MCF 10A (cell line): Measurements from ENCODE around the gene S100A2. TPM values are rescaled to one million over a fixed set of nuclear protein-coding genes. Genes with fewer than 3 reads are reported as not detected.

ENCODE experiments used
- BruUV-seq: library from RNA; stranded (reverse); fragments of 400-500 nt; replicated peaks from 2 replicates; lab custom pipeline; 2021; lab: Mats Ljungman, UMichigan
- CTCF ChIA-PET: fragments of 300-600 bp; sonication (Branson Sonifier 250); formaldehyde crosslinking; extraction: SDS; loops from one replicate; lab custom pipeline; 2021; ENCODE audit warnings: antibody characterized with exemption, inconsistent platforms; lab: Yijun Ruan, JAX
- POLR2A ChIA-PET: fragments of 300-600, 350-650 bp; sonication (Branson Sonifier 250); formaldehyde crosslinking; extraction: SDS; loops from one replicate; lab custom pipeline; 2020; ENCODE audit warnings: antibody characterized with exemption, inconsistent platforms; lab: Yijun Ruan, JAX
- DNase-seq: peaks from one replicate; pipeline ENCODE4 v3.0.0-alpha.2; 2018; ENCODE audit not compliant: unreplicated experiment
- H3K27ac Mint-ChIP-seq: one replicate; pipeline ENCODE4 v1.8.0; 2022; ENCODE audit warnings: mild to moderate bottlenecking, low read depth, mixed read lengths; ENCODE audit not compliant: unreplicated experiment
- H3K27me3 Mint-ChIP-seq: one replicate; pipeline ENCODE4 v1.8.0; 2022; ENCODE audit warnings: mixed read lengths; ENCODE audit not compliant: insufficient read depth, unreplicated experiment
- H3K36me3 Mint-ChIP-seq: one replicate; pipeline ENCODE4 v1.8.0; 2022; ENCODE audit warnings: mild to moderate bottlenecking, moderate library complexity, mixed read lengths; ENCODE audit not compliant: insufficient read depth, unreplicated experiment
- H3K4me1 Mint-ChIP-seq: one replicate; pipeline ENCODE4 v1.8.0; 2022; ENCODE audit warnings: mixed read lengths; ENCODE audit not compliant: insufficient read depth, unreplicated experiment
- H3K4me3 Mint-ChIP-seq: one replicate; pipeline ENCODE4 v1.8.0; 2022; ENCODE audit warnings: mild to moderate bottlenecking, moderate library complexity, mixed read lengths; ENCODE audit not compliant: unreplicated experiment
- H3K9me3 Mint-ChIP-seq: one replicate; pipeline ENCODE4 v1.8.0; 2022; ENCODE audit warnings: mixed read lengths; ENCODE audit not compliant: unreplicated experiment
- intact Hi-C: fragments of 100-400 bp; cut with micrococcal nuclease; formaldehyde crosslinking; loops from 2 replicates; pipeline ENCODE4 v1.14.1; 2022
- total RNA-seq: library from RNA; stranded (reverse); gene quantifications from 2 replicates; pipeline ENCODE4 v1.2.3, GENCODE V29; 2022
- TF ChIP-seq, protein P1 (sequence below): fragments of 200-600 bp; IDR thresholded peaks from one replicate; pipeline ENCODE4 v1.8.0; 2022; ENCODE audit warnings: antibody characterized with exemption, mild to moderate bottlenecking; ENCODE audit not compliant: unreplicated experiment

The S100A2 gene
- total RNA-seq, 1 experiment from 2014 or later, result 5,064 TPM

- Mint-ChIP-seq H3K4me3 (peak overlapping the region; percentile 67), H3K9me3 (no peaks in the 10 kb centered on the region), H3K27me3 (no peaks in the 10 kb centered on the region), H3K4me1 (peaks cover 48% of the 10 kb centered on the region), H3K27ac (peak overlapping the region; percentile 92), H3K36me3 (peaks cover 76% of the 10 kb centered on the region)
- CTCF ChIA-PET, result interaction anchor here (0.7 to 11.5 kb wide), 11 partner anchors 10 to 98 kb away, joined by 3 to 221 read pairs (median 5); partner anchors contain the start of genes CHTOP, S100A4, S100A5 and S100A6
- intact Hi-C loops, result no loop called here
- TF ChIP-seq, protein P1, sequence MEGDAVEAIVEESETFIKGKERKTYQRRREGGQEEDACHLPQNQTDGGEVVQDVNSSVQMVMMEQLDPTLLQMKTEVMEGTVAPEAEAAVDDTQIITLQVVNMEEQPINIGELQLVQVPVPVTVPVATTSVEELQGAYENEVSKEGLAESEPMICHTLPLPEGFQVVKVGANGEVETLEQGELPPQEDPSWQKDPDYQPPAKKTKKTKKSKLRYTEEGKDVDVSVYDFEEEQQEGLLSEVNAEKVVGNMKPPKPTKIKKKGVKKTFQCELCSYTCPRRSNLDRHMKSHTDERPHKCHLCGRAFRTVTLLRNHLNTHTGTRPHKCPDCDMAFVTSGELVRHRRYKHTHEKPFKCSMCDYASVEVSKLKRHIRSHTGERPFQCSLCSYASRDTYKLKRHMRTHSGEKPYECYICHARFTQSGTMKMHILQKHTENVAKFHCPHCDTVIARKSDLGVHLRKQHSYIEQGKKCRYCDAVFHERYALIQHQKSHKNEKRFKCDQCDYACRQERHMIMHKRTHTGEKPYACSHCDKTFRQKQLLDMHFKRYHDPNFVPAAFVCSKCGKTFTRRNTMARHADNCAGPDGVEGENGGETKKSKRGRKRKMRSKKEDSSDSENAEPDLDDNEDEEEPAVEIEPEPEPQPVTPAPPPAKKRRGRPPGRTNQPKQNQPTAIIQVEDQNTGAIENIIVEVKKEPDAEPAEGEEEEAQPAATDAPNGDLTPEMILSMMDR, result no peak
- DNase-seq, result no peak
- BruUV-seq, result no TSS peak
- POLR2A ChIA-PET, result interaction anchor here (0.7 to 24.9 kb wide), 10 partner anchors 11 to 397 kb away, joined by 3 to 2106 read pairs (median 6); partner anchors contain the start of genes CHTOP, S100A13, S100A14 and S100A16
Observed at GRCh38 chr1:153561466-153561985, 4.1 kb downstream of the S100A2 start.

GRCh38 chr1:153560771-153561465 lies 4.7 kb downstream of the S100A2 start:
- no peak for DNase-seq
- H3K27ac Mint-ChIP-seq, result peak overlapping the region; percentile 92
- POLR2A ChIA-PET, result interaction anchor here (0.7 to 24.9 kb wide), 9 partner anchors 7 to 402 kb away, joined by 3 to 2106 read pairs (median 10); partner anchors contain the start of genes S100A13, S100A14, S100A16 and S100A3
- no TSS peak for BruUV-seq
- peak overlapping the region; percentile 67 for H3K4me3 Mint-ChIP-seq
- peaks cover 48% of the 10 kb centered on the region for H3K4me1 Mint-ChIP-seq
- intact Hi-C loops, result no loop called here
- H3K36me3 Mint-ChIP-seq, result peaks cover 82% of the 10 kb centered on the region
- TF ChIP-seq, protein P1, result no peak
- no peaks in the 10 kb centered on the region for H3K9me3 Mint-ChIP-seq
- CTCF ChIA-PET, result interaction anchor here (0.6 to 11.5 kb wide), 15 partner anchors 9 to 675 kb away, joined by 3 to 221 read pairs (median 5); partner anchors contain the start of genes S100A3, S100A4 and S100A6
- H3K27me3 Mint-ChIP-seq, result no peaks in the 10 kb centered on the region

DNA sequence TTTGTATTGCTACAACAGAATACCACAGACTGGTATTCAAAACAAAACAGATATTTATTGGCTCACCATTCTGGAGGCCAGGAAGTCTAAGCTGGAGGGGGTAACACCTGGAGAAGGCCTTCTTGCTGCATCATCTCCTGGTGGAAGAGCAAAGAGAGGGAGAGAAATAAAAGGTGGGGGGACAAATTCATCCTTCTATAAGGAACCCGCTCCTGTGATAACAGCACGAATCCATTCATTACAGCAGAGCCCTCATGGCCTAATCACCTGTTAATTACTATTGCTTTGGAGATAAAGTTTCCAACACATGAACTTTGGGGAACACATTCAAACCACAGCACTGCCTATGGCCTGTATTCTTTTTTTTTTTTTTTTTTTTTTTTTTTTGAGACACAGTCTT lies 5.4 kb downstream of the S100A2 start:
- peaks cover 88% of the 10 kb centered on the region for H3K36me3 Mint-ChIP-seq
- ChIA-PET POLR2A (interaction anchor here (0.8 to 24.9 kb wide), 6 partner anchors 8 to 403 kb away, joined by 3 to 2106 read pairs (median 59); partner anchors contain the start of genes S100A13, S100A14, S100A16 and S100A3), CTCF (interaction anchor here (0.6 to 11.5 kb wide), 9 partner anchors 8 to 58 kb away, joined by 3 to 221 read pairs (median 7); partner anchors contain the start of genes S100A3, S100A4 and S100A6)
- H3K9me3 Mint-ChIP-seq, result no peaks in the 10 kb centered on the region
- intact Hi-C loops, result no loop called here
- DNase-seq, result no peak
- H3K4me1 Mint-ChIP-seq, result peaks cover 42% of the 10 kb centered on the region
- no peak overlapping the region for H3K27ac Mint-ChIP-seq
- no peak overlapping the region for H3K4me3 Mint-ChIP-seq
- TF ChIP-seq, protein P1, result no peak
- BruUV-seq, result no TSS peak
- no peaks in the 10 kb centered on the region for H3K27me3 Mint-ChIP-seq

- Mint-ChIP-seq H3K9me3 (no peaks in the 10 kb centered on the region), H3K27me3 (no peaks in the 10 kb centered on the region), H3K36me3 (peaks cover 82% of the 10 kb centered on the region), H3K4me3 (no peak overlapping the region), H3K4me1 (peaks cover 28% of the 10 kb centered on the region), H3K27ac (no peak overlapping the region)
- POLR2A ChIA-PET, result interaction anchor here (0.8 to 24.9 kb wide), 8 partner anchors 8 to 218 kb away, joined by 3 to 2106 read pairs (median 7); partner anchors contain the start of genes S100A16, S100A2, S100A3 and S100A4
- CTCF ChIA-PET, result interaction anchor here (0.6 to 11.5 kb wide), 7 partner anchors 8 to 52 kb away, joined by 3 to 221 read pairs (median 6); partner anchors contain the start of genes S100A4 and S100A6
- TF ChIP-seq, protein P1, result no peak
- no peak for DNase-seq
- intact Hi-C loops, result no loop called here
- no TSS peak for BruUV-seq
Observed at GRCh38 chr1:153557877-153558276, 7.8 kb downstream of the S100A2 start.
